ELR (cell line): ENCODE data around the gene PTPN1.

Experiments used
- DNase-seq: peaks from one replicate; pipeline ENCODE4 v3.0.0-alpha.2; 2015; ENCODE audit warnings: low read depth

PTPN1 gene

DNA sequence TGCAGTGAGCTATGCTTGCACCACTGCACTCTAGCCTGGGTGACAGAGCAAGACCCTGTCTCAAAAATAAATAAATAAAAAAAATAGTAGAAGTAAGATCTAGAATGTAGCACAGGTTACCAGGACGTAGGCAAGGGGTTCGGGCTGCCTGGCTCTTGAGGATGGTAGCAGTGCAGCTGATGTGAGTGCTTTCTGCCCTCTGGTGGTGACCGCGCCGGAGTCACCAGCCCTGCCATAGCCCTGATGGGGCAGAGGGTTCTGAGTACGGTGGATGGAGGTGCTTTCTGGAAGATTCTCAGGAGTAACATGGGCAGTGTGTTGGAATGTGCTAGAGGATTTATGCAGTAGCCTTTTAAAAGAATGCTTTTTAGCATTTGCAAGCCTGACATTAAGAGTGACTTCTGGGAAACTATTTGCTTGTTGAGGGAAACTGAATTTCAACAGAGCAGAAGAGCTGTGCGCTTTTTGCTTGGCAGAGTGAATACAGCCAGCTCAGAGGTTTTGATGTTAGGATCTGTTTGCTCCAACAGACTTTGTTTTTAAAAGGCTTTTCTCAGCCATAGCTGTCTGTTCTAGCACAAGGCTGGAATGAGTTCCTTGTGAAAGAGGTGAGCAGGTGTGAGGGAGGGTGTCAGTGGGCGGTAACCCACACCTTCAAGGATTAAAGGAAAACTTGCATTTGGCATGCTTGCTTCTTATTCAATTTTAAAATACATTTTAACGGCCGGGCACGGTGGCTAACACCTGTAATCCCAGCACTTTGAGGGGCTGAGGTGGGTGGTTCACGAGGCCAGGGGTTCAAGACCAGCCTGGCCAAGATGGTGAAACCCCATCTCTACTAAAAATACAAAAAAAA lies 65.9 kb downstream of the PTPN1 start:
- peak; percentile 72 for DNase-seq

DNA sequence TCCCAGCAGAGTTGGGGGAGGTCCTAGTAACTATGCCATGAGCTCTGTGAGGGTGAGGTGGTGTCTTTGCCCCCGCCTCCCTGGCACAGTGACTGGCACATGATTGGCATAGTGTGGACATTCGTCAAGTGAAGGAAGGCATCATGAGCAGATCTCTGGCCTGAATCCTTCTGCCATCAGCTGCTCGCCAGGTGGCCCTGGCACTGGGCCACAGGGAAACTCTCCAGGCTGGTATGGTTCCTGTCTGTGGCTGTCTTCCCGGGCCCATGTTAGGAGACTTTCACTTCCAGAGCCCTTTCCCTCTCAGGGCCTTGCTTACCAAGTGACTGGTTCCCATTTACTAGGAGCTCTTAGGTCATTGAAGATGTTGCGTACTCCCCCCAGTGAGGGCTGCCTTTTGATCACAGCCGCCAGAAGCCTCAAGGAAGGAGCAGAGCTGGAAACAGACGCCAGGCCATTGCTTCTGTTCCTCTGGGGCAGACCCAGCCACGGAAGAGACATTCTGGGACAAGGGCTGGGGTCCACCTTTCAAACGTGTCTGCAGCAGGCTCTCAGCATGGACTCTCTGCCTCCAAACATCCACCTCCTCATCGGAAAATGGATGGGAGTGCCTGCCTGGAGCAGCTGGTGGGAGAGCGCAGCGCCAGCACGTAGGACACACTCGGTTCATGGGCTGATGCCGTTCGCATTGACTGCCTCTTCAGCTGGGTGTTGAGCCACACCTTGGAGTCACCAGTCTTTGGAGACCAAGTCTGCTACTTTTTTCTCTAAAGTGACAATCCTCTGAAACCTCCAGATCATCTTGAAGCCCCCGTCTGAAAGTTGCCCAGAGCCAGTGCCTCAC lies 67.2 kb downstream of the PTPN1 start:
- DNase-seq: no peak

DNA sequence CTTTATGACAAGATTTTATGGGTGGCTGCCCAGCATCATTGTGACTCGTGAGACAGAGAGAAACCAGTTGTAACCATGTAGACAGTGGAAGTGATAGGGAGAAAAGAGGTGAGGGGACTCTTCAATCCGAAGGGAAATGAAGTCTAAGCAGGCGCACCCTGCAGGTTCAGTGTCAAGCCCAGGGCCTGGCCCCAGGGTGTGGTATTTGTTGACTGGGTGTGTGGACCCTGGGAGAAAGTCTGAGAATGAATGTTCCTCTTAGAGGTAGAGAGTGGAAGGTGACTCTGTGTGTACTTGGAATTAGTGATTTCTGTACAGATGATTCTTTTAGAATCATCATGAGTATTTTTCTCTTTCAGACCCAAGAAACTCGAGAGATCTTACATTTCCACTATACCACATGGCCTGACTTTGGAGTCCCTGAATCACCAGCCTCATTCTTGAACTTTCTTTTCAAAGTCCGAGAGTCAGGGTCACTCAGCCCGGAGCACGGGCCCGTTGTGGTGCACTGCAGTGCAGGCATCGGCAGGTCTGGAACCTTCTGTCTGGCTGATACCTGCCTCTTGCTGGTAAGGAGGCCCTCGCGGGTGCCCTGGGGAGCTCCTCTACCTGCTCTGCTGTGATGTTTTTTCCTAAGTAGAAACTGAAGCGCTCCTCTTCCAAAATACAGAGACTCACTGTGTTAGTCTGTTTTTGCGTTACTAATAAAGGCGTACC lies 68.0 kb downstream of the PTPN1 start:
- no peak for DNase-seq

DNA sequence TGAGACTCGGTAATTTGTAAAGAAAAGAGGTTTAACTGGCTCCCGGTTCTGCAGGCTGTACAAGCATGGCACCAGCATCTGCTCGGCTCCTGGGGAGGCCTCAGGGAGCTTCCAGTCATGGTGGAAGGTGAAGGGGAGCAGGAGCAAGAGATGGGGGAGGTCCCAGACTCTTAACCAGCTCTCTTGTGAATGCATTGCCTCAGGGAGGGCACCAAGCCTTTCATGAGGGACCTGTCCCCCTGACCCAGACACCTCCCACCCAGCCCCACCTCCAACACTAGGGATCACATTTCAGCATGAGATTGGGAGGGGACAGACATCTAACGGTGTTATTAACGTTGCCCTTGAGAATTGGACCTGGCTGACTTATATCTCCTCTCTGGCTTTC lies 68.6 kb downstream of the PTPN1 start:
- no peak for DNase-seq

DNA sequence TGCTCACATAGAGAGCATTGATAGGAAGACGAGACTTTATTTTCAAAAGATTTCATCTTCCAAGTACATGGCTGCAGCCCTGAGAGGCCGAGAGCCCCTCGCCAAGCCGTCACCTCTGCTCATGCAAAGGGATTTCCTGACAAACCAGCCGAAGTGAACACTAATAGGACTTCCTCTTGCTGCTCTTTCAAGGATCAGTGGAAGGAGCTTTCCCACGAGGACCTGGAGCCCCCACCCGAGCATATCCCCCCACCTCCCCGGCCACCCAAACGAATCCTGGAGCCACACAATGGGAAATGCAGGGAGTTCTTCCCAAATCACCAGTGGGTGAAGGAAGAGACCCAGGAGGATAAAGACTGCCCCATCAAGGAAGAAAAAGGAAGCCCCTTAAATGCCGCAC lies 69.3 kb downstream of the PTPN1 start:
- no peak for DNase-seq

DNA sequence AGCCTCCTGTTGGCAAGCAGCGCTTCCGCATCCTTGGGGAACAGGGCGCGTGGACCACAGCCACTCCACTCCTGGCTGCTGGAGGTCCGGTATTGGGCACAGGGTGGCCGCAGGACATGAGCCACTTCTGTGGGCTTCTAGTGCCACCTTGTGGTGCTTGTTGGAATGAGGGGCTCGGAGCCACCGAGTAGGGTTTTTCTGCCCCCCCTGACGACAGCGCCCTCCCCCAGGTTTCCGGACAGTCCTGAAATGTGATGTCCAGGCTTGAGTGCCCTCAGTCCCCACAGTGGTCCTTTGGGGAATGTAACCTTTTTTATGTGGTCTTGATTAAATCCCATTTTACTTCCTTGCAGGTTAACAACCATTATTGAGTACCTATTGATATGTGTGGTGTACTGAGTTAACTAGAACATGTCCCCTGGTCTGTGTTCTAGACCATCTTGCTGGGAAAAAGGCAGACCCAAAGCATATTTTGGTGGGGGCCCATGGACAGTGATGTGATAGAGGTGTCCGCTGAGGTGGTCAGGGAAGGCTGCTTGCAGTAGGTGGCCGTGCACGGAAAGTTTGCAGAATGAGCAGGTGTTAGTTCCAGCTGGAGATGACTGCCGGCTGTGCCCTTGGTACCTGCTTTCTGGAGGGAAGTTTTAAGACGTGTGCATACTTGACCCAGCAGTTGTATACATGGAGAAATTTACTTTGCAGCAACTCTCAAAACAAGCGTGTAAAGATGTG lies 70.0 kb downstream of the PTPN1 start:
- DNase-seq: peak; percentile 75

DNA sequence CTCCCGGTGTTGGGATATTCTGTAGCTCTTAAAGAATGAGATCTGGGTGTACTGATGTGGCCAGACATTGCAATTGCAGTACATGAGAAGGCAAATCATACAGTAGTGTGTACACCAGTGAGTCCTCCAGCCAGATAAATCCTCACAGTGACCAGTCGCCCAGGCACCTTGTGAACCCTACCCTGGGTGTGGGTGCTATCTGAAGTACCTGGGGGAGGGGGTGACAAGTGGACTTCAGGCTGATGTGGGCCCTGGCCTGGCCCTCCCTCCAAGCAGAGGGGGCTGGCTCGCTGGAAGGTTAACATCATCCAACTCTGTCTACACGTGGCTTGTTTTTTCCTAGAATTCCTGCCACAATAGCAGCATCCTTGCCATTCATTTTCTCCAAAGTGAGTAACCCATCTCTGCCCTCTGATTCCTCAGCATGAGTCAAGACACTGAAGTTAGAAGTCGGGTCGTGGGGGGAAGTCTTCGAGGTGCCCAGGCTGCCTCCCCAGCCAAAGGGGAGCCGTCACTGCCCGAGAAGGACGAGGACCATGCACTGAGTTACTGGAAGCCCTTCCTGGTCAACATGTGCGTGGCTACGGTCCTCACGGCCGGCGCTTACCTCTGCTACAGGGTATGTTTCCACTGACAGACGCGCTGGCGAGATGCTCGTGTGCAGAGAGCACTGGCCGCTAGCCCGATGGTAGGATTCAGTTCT lies 70.8 kb downstream of the PTPN1 start:
- no peak for DNase-seq

DNA sequence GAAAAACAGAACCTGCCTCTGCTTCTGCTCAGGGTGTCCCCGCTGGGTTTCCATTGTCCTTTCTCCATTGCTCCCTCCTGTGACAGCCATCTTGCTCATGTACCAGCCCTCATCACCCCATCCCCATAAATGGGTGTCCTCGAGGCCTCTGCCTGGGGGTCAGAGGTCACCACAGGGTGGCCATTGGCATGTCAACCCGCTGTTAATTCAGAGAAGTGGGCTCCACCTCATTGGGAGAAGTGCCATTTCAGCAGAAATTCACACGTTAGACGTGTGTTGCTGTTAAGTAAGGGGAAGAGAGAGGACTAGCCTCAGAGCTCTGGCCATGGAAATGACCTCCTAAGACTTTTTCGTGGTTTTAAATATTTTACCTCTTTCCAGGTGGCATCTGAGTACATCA lies 71.9 kb downstream of the PTPN1 start:
- DNase-seq: no peak

DNA sequence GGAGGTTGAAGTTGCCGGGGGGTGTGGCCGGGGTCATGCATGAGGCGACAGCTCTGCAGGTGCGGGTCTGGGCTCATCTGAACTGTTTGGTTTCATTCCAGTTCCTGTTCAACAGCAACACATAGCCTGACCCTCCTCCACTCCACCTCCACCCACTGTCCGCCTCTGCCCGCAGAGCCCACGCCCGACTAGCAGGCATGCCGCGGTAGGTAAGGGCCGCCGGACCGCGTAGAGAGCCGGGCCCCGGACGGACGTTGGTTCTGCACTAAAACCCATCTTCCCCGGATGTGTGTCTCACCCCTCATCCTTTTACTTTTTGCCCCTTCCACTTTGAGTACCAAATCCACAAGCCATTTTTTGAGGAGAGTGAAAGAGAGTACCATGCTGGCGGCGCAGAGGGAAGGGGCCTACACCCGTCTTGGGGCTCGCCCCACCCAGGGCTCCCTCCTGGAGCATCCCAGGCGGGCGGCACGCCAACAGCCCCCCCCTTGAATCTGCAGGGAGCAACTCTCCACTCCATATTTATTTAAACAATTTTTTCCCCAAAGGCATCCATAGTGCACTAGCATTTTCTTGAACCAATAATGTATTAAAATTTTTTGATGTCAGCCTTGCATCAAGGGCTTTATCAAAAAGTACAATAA lies 72.5 kb downstream of the PTPN1 start:
- no peak for DNase-seq

DNA sequence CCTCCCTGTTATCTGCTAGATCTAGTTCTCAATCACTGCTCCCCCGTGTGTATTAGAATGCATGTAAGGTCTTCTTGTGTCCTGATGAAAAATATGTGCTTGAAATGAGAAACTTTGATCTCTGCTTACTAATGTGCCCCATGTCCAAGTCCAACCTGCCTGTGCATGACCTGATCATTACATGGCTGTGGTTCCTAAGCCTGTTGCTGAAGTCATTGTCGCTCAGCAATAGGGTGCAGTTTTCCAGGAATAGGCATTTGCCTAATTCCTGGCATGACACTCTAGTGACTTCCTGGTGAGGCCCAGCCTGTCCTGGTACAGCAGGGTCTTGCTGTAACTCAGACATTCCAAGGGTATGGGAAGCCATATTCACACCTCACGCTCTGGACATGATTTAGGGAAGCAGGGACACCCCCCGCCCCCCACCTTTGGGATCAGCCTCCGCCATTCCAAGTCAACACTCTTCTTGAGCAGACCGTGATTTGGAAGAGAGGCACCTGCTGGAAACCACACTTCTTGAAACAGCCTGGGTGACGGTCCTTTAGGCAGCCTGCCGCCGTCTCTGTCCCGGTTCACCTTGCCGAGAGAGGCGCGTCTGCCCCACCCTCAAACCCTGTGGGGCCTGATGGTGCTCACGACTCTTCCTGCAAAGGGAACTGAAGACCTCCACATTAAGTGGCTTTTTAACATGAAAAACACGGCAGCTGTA lies 73.4 kb downstream of the PTPN1 start:
- no peak for DNase-seq

DNA sequence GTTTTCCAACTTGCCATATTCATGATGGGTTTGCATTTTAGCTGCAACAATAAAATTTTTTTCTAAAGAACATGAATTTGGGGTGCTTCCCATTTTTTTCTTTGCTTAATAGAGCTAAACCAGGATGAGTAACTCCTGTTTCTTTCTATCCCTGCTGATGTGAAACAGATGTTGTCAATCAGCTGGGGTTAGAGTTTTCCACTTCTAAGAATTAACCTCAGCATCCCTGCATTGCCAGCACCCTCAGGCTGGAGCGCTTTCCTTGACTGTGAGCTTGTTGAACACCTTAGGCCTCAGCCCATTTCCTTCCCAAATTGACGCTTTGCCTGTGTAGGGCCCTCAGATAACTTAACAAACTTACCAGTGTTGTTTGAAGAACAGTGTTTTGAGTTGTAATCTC lies 74.5 kb downstream of the PTPN1 start:
- no peak for DNase-seq

DNA sequence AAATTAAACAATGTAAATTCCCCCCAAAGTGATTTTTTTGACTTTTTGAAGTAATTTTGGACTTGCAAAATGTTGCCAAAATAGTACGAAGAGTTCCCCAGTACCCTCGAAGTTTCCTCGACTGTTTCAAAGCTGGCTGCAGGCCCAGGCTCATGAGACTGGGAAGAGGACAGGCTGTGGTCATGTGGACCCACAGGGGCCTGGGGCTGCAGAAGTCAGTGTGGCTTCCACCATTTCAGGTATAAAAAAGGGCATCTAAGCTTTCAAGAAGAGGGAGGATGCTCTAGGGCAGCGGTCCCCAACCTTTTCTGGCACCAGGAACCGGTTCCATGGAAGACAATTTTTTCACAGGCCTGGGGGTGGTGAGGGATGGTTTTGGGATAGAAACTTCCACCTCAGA lies 75.0 kb downstream of the PTPN1 start:
- no peak for DNase-seq

DNA sequence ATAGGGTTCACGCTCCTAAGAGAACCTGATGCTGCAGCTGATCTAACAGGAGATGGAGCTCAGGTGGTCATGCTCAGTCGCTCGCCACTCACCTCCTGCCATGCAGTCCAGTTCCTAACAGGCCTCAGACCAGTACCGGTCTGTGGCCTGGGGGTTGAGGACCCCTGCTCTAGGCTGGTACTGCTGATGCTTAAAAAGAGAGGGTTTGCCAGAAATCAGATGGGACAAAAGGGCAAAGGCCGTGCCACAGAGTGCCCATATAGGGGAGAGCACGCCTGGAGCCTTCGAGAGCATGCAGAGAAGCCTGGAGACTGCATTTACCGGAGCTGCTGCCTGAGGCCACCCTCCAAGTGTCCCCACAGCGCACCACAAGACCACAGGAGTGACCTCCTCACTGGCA lies 75.5 kb downstream of the PTPN1 start:
- DNase-seq: no peak

DNA sequence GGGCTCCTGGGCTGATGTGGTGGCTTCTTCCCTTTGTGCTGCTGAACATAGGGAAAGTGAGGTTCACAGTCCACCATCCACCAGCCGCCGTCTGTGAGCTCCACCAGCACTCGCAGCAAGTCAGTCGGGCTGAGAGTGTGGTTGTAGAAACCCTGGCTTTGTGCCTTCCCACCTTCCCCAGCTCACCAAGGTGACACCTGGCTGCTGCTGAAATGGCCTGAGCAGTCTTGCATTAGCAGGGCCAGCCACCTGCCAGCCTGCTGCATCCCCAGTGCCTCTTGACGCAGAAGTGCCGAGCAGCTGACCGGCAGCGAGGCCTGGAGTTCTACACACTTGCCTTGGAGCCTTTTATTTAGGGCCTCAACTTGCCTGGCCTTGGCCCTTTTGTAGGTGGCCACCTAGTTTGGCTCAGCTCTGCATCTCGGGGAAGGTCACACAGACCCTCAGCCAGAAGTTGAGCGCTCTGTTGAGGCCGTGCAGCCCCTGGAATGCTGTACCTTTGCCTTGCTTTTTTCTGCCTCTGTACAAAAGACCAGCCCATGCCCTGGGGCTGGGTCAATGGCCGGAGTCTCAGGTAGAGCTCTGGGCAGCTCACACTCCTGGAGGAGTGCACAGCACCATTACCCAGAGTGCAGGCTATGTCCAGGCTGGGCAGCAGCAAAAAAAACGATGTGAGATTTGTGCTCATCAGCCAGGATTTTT lies 76.5 kb downstream of the PTPN1 start:
- DNase-seq: no peak

DNA sequence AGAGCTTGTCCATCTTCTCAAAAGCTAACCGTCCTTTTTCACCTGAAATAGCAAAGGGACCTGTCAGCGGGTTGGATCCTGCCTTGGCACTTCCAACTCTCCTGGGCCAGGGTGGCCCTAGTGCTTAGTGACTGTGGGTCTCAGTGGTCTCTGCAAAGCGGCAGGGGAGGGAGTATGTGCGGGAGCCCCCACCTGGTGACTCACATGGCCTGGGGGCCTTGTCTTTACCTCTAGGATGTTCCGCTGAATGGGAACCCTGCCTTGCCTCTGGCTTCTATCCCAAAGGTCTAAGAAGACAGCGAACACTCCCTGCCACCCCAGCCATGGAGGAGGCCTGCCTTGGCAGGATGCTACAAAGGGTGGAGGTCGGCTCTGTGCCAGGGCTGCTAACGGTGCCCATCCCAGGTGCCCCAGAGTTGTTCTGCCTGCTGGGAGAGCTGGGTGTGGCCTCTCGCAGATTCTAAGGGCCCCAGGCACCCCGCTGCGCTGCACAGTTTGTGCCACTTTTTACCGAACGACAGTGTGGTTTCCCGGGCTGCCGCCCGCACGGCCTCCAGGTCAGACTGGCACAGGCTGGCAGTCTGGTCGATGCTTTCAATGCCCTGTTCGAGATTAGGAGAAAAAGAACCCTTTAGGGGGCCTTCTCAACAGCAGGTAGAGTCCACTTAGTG lies 77.2 kb downstream of the PTPN1 start:
- DNase-seq: peak; percentile 36

DNA sequence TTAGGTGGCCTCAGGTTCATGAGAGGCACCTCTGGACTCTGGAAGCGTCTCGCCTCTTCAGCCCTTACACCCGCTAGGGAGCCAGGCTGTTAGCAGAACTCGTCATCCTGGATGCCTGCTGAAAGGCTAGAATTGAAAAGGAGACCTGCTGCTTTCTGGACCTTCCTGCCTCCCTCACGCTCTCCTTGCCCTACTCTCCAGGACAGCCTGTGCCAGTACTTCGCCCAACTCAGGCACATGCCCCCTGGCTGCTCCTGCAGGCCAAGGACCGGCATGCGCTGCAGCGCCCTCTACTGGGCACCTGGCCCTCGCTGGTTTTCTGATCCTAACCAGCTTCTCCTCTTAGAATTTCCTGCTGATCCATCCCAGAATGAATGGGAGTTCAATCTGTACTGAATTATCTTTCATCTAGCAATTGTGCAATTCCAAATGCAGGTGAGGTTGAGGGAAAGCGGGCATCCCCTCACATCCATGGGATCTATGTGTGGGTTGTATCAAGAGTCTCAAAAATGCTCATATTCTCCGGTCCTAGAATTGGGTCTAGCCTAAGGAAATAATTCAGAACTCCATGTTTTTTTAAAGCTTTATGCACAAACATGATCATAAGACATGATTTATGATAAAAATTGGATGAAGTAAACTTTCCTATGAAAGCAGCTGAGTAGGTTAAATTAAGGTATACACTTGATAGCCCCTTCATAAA lies 78.0 kb downstream of the PTPN1 start:
- peak; percentile 81 for DNase-seq

DNA sequence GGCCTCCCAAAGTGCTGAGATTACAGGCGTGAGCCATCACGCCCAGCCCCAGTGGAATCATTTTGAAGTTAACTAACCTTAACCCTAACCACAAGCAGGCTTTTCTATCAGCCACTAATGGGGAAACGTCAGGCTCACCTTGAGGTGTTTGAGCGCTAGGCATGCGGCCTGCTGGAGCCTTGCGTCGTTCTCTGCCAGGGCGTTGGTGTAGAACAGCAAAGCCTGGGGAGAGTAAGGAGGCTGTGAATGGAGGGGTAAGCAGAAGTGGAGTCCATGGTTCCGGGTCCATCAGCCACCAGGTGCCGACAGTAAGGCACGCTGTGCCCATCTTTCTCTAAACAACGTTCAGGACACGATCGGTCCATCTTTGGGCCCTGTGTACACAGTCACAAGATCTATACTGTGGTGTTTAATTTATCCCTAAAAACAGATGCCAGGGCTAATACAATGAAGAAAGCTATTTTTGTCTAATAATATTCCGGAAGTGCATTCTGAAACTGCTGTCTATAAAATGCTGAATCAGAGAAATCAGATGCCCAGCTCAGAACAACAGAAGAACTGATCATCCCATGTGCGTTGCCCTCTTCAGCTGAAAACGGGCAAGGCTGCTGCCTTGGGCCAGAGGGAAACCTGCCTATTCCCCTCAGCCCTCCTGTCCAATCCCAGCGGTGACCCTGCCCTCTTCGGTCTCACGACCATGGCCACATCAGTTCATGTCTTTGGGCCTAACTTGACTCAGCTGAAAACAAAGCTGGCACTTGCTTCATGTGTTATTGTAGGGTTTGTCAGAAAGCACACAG lies 79.6 kb downstream of the PTPN1 start:
- DNase-seq: no peak

DNA sequence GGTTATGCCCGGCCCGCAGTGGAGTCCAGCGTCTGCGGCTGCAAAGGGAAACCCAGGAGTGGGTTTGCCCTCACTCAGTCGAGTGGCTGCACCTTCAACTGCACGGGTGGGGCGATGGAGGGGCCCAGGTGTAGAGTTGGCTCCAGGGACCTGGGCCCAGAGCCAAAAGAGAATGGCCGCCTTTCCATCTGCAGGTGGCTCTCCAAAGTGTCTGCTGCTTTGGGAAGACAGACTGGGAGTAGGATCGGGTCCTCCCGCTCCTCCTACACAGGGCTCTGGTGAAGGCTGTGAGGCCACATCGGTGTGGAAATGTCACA lies 80.1 kb downstream of the PTPN1 start:
- no peak for DNase-seq
